Activated CD4-positive, alpha-beta T cell treated with anti-CD3 and anti-CD28 coated beads for 4 hours (primary cell): ENCODE measurements around the gene SWAP70.

Experiments
- DNase-seq, 2 donors: peaks; one replicate each; pipeline ENCODE4 v3.0.0-alpha.2; 2020

Gene SWAP70

GRCh38 chr11:9755561-9756185 lies 91.8 kb downstream of the SWAP70 start:
- no peak for DNase-seq

- no peak for DNase-seq
These were observed 92.6 kb downstream of the SWAP70 start for GRCh38 chr11:9756461-9756860.

- DNase-seq, result no peak
These were observed 93.0 kb downstream of the SWAP70 start for GRCh38 chr11:9756878-9757277.

GRCh38 chr11:9757809-9758636 lies 94.1 kb downstream of the SWAP70 start:
- peak; percentile 93 to 95 for DNase-seq

- peak; percentile 42 to 60 for DNase-seq
These were observed 95.0 kb downstream of the SWAP70 start for GRCh38 chr11:9758637-9759518.

- DNase-seq, result peak; percentile 91 to 96
These were observed 95.8 kb downstream of the SWAP70 start for GRCh38 chr11:9759519-9760192.

- no peak for DNase-seq
These were observed 96.3 kb downstream of the SWAP70 start for GRCh38 chr11:9760193-9760575.

GRCh38 chr11:9761441-9761945 lies 97.6 kb downstream of the SWAP70 start:
- no peak for DNase-seq

- no peak for DNase-seq
These were observed 98.7 kb downstream of the SWAP70 start for GRCh38 chr11:9762531-9762930.

GRCh38 chr11:9763301-9763700 lies 99.4 kb downstream of the SWAP70 start:
- no peak for DNase-seq

GRCh38 chr11:9765320-9766101 lies 101.6 kb downstream of the SWAP70 start:
- no peak for DNase-seq

GRCh38 chr11:9769621-9770020 lies 105.7 kb downstream of the SWAP70 start:
- no peak for DNase-seq

GRCh38 chr11:9771071-9771511 lies 107.2 kb downstream of the SWAP70 start:
- no peak for DNase-seq

GRCh38 chr11:9772218-9772617 lies 108.3 kb downstream of the SWAP70 start:
- DNase-seq, result no peak

GRCh38 chr11:9773524-9773923 lies 109.6 kb downstream of the SWAP70 start:
- DNase-seq, result no peak

- DNase-seq, result no peak
These were observed 110.2 kb downstream of the SWAP70 start for GRCh38 chr11:9774109-9774508.

GRCh38 chr11:9774591-9775397 lies 110.9 kb downstream of the SWAP70 start:
- DNase-seq, result no peak

- DNase-seq, result no peak
These were observed 111.5 kb downstream of the SWAP70 start for GRCh38 chr11:9775398-9775779.

- DNase-seq, result no peak
These were observed 112.3 kb downstream of the SWAP70 start for GRCh38 chr11:9776203-9776602.

- DNase-seq, result no peak
These were observed 113.2 kb downstream of the SWAP70 start for GRCh38 chr11:9777066-9777465.

GRCh38 chr11:9777525-9777924 lies 113.6 kb downstream of the SWAP70 start:
- no peak for DNase-seq
